HG03064 (cell line): ENCODE data around the gene ITPKC.
A peak's percentile ranks its signal among the peaks of the same experiment; 100 is the strongest.
"Not testable (repeated sequence)": the region's sequence is repeated elsewhere in the genome, so short reads cannot be mapped to it uniquely, and the experiment has no call there.

Source experiments
- ATAC-seq: cut with Tn5 transposase; IDR thresholded peaks from one replicate; pipeline ENCODE4 v1.9.1; 2021; ENCODE audit warnings: low read depth; ENCODE audit not compliant: unreplicated experiment

ITPKC gene

GRCh38 chr19:40758491-40758890, 41.6 kb downstream of the ITPKC start:
- no peak for ATAC-seq

- no peak for ATAC-seq
These were observed 42.4 kb downstream of the ITPKC start for GRCh38 chr19:40759352-40759751.

- no peak for ATAC-seq
These were observed 46.0 kb downstream of the ITPKC start for GRCh38 chr19:40762754-40763470.

- ATAC-seq = no peak
These were observed 46.6 kb downstream of the ITPKC start for GRCh38 chr19:40763526-40763925.

GRCh38 chr19:40763963-40764362, 47.1 kb downstream of the ITPKC start:
- ATAC-seq = no peak

- not testable (repeated sequence) for ATAC-seq
These were observed 49.5 kb downstream of the ITPKC start for GRCh38 chr19:40766385-40766784.

- no peak for ATAC-seq
These were observed 52.0 kb downstream of the ITPKC start for GRCh38 chr19:40768869-40769268.

GRCh38 chr19:40771101-40771862, 54.4 kb downstream of the ITPKC start:
- ATAC-seq = not testable (repeated sequence)

- ATAC-seq = no peak
These were observed 58.2 kb downstream of the ITPKC start, which contains the start of gene MIA for GRCh38 chr19:40774916-40775631. Gene MIA, plus strand, starts transcription at chr19:40775521. Its CDS starts 22 bp downstream, at chr19:40775543.

GRCh38 chr19:40775632-40776022, 58.7 kb downstream of the ITPKC start:
- no peak for ATAC-seq

GRCh38 chr19:40776364-40776763, 59.5 kb downstream of the ITPKC start:
- no peak for ATAC-seq

GRCh38 chr19:40776932-40777644, 60.2 kb downstream of the ITPKC start:
- peak; percentile 47 for ATAC-seq

GRCh38 chr19:40777645-40777936, 60.7 kb downstream of the ITPKC start:
- no peak for ATAC-seq

GRCh38 chr19:40777937-40778705, 61.2 kb downstream of the ITPKC start, which contains the start of gene RAB4B:
Gene RAB4B, plus strand, starts transcription at chr19:40778247. Its CDS starts 129 bp downstream, at chr19:40778376.
- ATAC-seq = peak; percentile 47

- ATAC-seq = no peak
These were observed 61.9 kb downstream of the ITPKC start for GRCh38 chr19:40778706-40779284.

- no peak for ATAC-seq
These were observed 63.7 kb downstream of the ITPKC start for GRCh38 chr19:40780582-40780981.

GRCh38 chr19:40781140-40781539, 64.2 kb downstream of the ITPKC start:
- ATAC-seq = no peak

GRCh38 chr19:40783711-40784110, 66.8 kb downstream of the ITPKC start:
- ATAC-seq = no peak

- not testable (repeated sequence) for ATAC-seq
These were observed 67.2 kb downstream of the ITPKC start for GRCh38 chr19:40784146-40784545.

- no peak for ATAC-seq
These were observed 68.6 kb downstream of the ITPKC start for GRCh38 chr19:40785526-40785925.
